GM18502 (cell line): ENCODE data around the gene GRB10.
A peak's percentile ranks its signal among the peaks of the same experiment; 100 is the strongest.
"Not testable (repeated sequence)": the region's sequence is repeated elsewhere in the genome, so short reads cannot be mapped to it uniquely, and the experiment has no call there.

Experiments used
- ATAC-seq: cut with Tn5 transposase; IDR thresholded peaks from one replicate; pipeline ENCODE4 v1.9.1; 2021; ENCODE audit warnings: mild to moderate bottlenecking; ENCODE audit not compliant: unreplicated experiment, poor library complexity

The GRB10 gene

DNA sequence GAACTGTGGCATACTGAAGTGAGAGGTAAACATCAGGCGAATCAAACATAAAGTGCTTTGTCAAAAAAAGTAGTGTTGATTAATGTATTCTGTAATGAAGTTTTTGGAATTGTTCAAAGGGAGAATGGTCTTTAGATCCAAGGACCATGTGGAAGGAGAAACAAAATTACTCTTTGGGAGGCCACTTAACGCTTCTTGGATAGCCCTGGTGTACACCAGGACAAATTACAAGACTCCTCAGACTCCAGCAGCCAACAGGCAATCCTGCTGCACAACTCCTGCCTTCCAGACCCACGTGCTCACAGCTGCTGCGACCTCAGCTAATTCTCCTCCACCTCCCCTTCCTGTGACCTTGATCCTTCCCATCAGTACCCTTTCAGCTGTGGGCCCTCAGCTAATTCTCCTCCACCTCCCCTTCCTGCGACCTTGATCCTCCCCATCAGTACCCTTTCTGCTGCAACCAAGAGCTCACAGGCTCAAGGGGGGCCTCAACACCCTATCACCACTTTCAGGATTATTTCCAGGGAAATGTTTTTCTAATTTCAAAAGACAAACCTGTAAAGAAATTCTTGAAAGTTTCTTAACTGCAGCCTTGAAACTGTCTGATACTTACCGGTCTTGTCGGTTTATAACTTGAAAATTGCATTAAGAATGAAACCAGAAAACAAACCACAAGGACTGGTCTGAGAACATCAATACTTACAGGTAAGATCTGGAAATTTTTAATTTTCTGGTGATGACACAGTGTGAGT is 187.8 kb downstream of the GRB10 start:
- ATAC-seq = peak; percentile 81

DNA sequence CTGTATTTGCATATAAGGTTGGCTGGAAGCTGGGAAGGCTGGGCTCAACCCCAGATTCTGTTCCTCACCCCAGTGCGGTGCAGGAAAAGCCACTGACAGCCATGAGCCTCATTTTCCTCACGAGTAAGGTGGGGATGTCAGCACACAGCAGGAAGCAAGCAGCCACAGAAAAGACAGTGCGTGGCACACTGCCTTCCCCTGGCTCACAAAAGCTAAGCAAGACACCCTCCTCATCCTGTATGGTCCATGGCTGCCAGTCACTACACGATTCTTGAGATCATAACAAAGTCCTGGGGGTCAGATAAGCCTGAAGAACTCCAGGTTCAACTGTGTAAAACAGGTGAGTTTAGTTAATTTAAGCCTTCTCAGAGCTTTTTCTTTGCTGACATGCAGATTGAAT is 188.6 kb downstream of the GRB10 start:
- no peak for ATAC-seq

DNA sequence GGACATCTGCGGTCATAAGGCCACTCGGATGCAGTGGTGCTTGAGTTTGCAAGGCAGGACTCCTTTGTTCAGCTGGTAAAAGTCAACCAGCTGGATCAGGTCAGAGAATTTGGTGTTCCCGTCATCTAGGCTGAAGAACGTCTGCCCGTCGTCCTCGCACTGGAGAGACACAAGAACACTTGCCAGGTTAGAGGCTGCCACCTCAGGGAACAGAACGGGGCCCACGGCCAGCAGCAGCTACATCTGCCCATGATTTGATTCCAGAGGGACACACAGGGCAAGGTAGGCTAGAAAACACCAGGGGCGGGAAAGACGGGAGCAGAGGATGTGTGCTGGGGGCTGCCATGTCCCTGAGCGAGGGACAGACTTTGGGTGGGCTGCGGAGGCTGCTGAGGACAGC is 189.8 kb downstream of the GRB10 start:
- ATAC-seq = no peak

DNA sequence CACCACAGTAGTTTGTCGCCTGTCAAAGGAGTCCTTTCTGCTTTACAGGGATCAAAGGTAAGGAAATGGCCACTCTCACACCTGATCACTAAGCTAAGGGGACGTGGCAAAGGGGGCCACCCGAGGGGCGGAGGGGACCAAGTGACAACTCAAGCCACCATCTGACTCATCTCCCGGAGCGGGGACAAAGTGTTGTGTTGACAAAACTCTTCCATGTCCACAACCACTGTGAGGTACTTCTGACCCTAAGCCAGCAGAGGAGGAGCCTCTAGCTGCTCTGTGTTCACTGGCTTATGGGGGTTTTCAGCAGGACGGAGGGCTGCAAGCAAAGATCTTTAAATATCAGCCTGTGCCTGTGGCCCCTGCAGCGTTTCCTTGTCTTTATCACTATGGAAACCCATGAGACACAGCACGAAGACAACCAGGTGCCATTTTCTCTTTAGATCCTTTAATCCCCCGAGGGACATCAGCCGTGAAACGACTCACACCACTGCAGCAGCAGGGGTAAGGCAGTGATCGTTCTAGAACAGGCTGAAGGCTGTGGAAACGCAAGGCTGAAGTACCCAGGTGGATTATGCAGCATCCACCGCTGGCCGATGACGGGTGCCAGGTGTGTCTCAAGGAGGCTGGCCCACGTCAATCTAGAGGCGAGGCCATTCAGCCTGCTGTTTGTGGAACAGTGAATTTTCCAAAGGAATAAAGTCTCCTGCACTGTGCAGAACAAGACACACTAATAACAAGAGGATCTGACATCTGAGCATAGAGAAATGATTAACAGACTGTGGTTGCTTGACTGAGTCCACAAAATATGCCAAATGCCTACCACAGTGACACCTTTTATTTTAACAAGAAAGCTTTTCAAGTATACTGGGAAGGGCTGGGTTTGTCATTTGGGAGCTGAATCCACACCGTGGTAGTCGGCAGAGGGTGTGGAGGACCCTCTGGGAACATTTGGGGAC is 190.9 kb downstream of the GRB10 start:
- ATAC-seq = no peak

DNA sequence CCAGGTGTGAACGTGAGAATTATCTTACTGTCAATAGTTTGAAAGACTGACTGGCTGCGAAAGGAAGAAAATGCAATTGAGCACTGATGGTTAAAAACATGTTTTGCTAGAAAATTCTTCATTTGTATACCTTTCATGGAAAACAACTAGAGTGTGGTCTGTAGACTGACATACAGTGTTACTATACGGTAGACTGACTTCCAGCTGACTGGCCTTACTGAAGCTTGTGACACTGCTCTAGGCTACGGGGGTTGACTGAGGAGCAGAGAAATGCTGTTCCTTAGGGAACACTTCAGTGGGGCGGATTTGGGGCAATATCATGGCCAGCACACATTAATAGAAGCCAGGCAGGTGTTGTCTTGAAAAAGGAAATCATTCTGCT is 191.6 kb downstream of the GRB10 start:
- ATAC-seq = no peak

DNA sequence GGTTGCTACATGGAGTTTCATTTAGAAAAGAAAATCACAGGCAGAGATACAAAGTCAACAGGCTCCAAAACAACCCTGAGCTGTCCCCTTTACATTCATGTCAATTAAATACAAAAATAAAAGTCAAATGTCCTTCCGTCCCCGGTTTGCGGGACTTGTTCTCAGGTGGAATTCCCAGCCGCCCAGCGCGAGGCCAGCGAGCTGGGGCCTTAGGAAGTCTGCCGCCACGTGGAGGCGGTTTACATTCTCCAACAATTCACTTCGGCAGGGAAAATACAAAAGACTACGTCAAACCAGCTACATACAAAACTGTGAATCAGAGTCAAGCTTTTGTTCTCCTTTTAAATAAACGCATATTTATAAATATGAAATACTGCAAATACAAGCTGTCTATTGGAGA is 192.2 kb downstream of the GRB10 start:
- no peak for ATAC-seq

DNA sequence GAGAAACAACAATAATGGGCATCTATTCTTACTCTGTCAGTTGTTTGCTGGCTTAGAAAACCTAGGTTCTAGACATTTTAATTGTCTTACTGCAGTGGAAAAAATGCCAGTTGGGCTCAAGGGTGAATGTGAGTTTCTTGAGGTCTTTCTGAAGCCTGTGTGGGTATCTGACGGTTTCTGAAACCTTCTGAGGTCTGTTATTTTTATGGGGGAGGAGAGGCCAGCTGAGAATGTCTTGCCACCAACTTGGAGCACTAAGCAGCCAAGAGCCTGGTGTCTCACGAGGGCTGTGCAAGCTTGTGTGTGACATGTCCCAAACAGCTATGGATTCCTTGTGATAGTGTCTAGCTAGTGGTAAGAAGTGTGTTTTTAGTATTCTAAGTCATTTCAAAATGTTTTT is 193.3 kb downstream of the GRB10 start:
- ATAC-seq = peak; percentile 46

DNA sequence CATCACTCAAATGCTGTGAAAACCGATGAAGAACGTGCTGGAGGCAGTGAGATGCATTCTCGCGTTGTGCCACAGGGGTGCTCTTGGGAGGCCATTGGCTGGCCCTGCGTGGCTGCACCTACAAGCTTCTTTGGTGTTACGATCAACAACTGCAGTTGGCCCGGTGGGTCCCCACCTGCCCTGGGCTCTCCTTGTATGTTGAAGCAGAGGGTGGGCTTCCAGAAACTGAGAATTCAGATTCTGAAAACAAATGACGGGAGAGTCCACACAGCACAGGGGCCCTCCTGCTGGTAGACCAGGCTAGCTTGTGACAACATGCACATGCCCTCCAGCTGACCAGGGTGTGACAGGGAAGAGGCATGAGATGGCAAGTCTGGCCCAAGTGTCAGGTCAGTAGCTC is 193.8 kb downstream of the GRB10 start:
- peak; percentile 3 for ATAC-seq

DNA sequence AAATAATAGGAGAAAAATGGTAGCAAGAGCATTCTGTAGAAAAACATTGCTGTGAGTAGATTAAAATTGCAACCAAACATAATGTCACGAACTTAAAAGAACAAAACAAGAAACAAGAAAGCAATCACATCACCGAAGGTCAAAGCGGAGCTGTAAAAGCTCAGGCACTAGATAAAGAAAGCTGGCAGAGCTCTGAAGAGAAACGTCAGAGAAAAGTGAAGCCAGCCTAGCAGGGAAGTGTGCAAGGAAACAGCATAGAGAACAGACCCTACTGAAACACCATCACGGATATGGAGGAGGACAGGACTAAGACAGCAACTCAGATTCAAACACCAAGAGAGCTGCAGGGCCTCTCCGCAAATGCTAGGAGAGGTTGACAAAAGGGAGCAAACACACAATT is 195.0 kb downstream of the GRB10 start:
- no peak for ATAC-seq

DNA sequence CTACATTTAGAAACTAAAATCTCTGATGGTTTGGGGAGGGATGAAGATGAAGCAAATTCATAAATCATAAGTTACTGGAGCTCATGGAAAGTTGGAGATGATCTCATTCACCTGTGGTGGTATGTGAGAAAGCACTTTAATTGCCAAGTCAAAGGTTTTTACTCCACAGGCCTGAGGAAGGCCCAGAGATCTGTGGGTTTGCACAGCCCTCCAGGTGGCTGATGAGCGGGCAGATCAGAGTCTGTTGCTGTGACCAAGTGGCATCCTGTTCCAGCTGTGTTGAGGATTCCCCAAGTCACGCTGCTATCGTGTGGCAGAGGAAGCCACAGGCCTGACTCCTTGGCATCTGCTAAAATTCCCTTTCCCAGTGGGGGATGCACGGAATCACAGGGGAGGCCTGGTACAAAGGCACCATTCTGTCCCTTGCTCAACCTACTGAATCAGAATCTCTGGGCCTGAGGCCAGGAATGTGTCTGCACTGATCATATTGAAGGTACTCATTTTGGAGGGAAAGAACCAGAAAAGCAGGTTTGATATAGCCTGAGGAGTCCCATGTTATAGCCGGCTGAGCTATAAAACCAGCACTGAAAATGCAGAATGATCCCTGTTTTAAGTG is 197.8 kb downstream of the GRB10 start:
- ATAC-seq = no peak

DNA sequence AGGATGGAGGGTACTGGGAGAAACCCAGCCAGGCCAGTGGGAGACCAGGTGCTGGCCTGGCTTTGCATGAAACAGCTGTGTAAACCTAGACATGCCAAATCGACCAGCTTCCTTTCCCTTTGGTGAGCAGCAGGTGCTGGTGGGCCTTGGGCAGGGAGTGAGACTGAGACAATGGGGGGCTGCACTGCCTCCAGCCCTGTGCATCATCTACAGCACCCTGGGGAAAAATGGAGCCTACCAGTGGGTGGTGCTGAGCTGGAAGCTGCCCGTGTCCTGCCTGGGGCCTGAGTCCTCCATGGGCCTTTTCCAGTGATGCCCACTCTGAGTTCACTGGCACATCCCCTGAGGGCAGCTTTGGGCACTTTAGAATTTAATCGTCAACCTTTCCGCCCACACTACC is 198.3 kb downstream of the GRB10 start:
- ATAC-seq = no peak

DNA sequence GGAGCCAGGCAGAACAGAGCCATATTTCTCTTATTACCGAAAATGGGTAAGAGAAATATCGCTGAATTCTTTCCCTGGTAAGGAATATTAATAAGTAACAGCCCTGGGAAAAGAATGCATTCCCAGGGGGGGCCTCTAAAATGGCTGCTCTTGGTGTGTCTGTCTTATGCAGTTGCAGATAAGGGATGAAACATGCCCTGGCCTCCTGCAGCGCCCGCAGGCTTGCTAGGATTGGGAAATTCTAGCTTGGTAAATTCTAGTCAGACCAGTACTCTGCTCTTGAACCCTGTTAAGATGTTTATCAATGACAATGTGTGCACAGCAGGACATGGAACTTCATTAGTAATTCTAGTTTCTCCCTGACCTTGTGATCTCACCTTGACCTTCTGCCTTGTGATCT is 199.4 kb downstream of the GRB10 start:
- not testable (repeated sequence) for ATAC-seq

DNA sequence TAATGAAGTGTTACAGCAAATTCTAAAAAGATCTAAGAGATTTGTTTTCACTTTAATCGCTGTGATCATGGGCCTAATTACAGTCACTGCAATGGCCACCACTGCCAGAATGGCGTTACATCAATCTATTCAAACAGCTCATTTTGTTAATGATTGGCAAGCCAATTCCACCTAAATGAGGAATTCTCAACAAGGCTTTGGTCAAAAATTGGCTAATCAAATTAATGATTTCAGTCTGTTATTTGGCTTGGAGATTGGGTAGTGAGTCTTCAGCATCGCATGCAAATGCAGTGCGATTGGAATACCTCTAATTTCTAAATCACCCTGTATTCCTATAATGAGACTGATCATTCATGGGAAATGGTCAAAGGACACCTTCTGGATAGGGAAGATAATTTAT is 200.4 kb downstream of the GRB10 start:
- not testable (repeated sequence) for ATAC-seq

DNA sequence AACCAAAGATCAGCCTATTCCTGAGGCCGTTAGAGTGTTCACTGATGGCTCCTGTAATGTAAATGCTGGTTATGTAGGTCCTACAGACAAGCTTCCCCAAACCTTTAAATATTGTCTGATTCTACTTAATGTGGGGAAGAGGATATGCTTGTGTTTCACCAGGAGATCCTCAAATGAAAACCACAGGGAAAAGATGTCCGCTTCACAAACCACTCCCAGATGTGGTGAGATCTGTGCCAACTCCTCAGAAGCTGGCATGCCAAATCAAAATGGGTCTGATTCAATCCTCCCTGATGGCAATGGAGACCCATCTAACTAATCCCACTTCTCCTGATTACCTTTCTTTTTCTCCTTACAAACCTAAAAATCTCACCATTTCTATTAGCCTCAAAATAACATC is 202.0 kb downstream of the GRB10 start:
- not testable (repeated sequence) for ATAC-seq

DNA sequence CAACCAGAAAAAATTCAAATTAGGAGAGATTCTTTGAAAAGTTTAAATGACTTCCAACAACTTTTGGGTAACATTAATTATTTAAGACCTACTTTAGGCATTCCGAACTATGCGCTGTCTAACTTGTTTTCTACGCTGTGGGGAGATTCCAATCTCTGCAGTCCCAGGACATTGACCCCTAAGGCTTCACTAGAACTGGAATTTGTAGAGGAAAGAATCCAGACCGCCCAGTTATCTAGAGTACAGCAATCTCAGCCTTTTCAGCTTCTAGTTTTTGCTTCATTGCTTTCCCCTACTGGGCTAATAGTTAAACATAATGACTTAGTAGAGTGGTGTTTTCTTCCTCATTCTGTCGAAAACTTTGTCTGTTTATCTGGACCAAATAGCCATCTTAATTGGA is 202.6 kb downstream of the GRB10 start:
- ATAC-seq = no peak

DNA sequence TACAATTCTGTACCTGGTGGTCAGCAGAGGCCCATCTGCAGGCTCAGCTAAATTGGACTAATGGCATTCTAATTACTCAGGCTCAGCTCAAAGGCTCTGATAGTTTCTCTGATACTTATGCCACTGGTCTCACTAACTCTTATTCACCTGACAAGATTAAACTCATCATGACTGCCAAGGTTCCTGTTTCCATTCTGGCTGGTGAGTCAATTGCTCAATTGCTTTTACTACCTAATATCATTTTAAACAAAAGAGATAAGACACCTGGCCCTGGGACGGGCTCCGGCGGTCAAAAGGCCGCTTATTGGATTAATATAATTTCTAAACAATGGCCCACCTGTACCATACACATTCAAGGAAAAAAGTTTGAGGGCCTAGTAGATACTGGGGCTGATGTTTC is 204.6 kb downstream of the GRB10 start:
- not testable (repeated sequence) for ATAC-seq

DNA sequence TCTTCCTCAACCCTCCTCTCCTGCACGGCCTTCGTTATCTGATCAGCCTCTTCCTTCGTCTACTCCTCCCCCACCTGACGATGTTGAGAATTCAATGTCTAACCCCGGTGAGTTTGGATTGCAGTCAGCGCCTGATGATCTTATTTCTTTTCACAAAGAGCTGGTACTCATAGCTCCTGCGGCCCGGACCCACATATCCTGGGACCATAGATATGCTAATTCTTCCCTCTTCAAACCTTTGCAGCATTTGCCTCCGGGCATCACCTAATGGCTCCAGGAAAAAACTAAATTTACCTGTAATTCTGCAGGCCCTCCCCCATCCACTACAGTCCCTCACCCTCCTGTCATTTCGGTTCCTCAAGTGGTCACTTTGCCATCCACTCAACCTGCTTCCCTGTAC is 205.1 kb downstream of the GRB10 start:
- no peak for ATAC-seq

DNA sequence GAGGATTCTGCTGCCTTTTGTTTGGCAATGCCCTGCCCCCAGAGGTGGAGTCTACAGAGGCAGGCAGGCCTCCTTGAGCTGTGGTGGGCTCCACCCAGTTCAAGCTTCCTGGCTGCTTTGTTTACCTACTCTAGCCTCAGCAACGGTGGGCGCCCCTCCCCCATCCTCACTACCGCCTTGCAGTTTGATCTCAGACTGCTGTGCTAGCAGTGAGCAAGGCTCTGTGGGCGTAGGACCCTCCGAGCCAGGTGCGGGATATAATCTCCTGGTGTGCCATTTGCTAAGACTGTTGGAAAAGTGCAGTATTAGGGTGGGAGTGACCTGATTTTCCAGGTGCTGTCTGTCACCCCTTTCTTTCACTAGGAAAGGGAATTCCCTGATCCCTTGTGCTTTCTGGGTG is 206.3 kb downstream of the GRB10 start:
- ATAC-seq = not testable (repeated sequence)

DNA sequence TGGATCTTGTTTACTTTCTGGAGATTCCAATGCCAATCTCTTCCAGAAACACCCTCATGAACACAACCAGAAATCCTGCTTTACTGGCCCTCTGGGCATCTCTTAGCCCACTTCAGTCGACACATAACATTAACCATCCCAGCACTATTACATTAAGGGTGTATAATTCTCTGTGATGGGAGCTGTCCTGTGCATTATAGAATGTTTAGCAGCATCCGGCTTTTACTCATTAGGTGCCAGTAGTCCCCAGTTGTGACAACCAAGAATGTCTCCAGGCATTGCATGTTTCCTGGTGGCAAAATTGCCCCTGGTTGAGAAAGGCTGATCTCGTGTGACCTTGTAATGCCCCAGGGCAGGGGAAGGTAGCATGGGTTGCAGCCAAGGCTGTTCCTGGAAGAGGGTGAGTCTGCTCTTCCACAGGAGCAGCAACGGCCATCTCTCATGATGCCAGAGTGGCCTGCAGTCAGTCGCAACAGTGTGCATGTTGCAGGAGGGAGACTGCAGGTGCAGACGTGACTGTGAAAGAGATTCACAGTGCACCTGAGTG is 214.9 kb downstream of the GRB10 start:
- no peak for ATAC-seq

DNA sequence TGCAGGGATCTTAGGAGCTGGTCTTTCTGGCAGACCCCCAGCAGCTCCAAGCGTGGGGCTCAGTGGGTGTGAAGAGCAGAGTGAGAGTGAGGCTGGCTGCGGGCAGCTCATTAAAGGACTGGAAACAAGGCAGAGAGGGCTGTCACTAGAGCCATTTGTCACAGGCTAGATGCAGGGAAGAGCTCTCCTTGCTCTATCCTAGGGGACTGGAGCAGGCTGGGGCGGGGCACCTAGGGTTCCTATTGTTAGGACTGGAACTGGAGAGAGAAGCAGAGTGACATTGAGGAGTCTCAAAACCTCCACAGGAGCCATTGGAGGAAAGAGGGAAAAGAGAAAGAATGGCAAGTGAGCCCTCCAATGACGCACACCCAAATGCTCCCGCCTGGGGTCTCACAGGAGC is 216.7 kb downstream of the GRB10 start:
- no peak for ATAC-seq

DNA sequence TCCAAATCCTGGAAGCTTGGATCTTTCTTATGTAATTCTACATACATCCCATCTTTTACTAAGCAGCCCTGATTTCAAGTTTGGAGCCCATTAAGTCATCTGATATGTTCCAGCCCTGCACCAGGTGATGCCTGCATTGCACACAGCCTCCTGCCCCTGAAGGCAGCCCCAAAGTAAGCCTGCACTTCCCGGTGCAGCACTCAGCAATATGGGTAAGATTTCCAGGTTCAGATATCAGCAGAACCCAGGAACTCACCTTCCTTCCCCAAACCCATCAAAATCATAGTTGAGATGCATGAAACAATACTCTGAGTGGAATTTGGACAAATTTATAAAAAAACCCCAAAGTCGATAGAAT is 217.2 kb downstream of the GRB10 start:
- ATAC-seq = no peak
